GM18519 (cell line): ENCODE measurements around the gene TCP11L2.
A peak's percentile ranks its signal among the peaks of the same experiment; 100 is the strongest.
"Not testable (repeated sequence)": the region's sequence is repeated elsewhere in the genome, so short reads cannot be mapped to it uniquely, and the experiment has no call there.

Experiments used
- ATAC-seq: cut with Tn5 transposase; IDR thresholded peaks from one replicate; pipeline ENCODE4 v1.9.1; 2021; ENCODE audit warnings: mild to moderate bottlenecking, moderate library complexity; ENCODE audit not compliant: unreplicated experiment, low FRiP score

TCP11L2 gene

GRCh38 chr12:106282457-106283097 is 20.0 kb upstream of the TCP11L2 start:
- no peak for ATAC-seq

GRCh38 chr12:106284358-106285105 is 18.0 kb upstream of the TCP11L2 start:
- ATAC-seq, result no peak

- ATAC-seq, result no peak
Measured at GRCh38 chr12:106285982-106286381, 16.6 kb upstream of the TCP11L2 start.

GRCh38 chr12:106286576-106287162 is 15.9 kb upstream of the TCP11L2 start:
- ATAC-seq, result not testable (repeated sequence)

- ATAC-seq, result no peak
Measured at GRCh38 chr12:106287364-106287763, 15.2 kb upstream of the TCP11L2 start.

- no peak for ATAC-seq
Measured at GRCh38 chr12:106288101-106288493, 14.4 kb upstream of the TCP11L2 start.

- ATAC-seq, result no peak
Measured at GRCh38 chr12:106288494-106289195, 13.9 kb upstream of the TCP11L2 start.

- no peak for ATAC-seq
Measured at GRCh38 chr12:106289196-106289681, 13.3 kb upstream of the TCP11L2 start.

- ATAC-seq, result no peak
Measured at GRCh38 chr12:106290666-106291065, 11.9 kb upstream of the TCP11L2 start.

GRCh38 chr12:106291342-106291741 is 11.2 kb upstream of the TCP11L2 start:
- no peak for ATAC-seq

GRCh38 chr12:106292339-106292738 is 10.2 kb upstream of the TCP11L2 start:
- ATAC-seq, result no peak

GRCh38 chr12:106296179-106296877 is 6.2 kb upstream of the TCP11L2 start:
- no peak for ATAC-seq

- no peak for ATAC-seq
Measured at GRCh38 chr12:106297075-106297474, 5.5 kb upstream of the TCP11L2 start.

GRCh38 chr12:106297681-106298080 is 4.9 kb upstream of the TCP11L2 start:
- no peak for ATAC-seq

- ATAC-seq, result no peak
Measured at GRCh38 chr12:106299202-106299774, 3.2 kb upstream of the TCP11L2 start.

GRCh38 chr12:106300761-106301160 is 1.8 kb upstream of the TCP11L2 start:
- ATAC-seq, result no peak

GRCh38 chr12:106301241-106301610 is 1.3 kb upstream of the TCP11L2 start:
- no peak for ATAC-seq

- peak; percentile 48 for ATAC-seq
Measured at GRCh38 chr12:106301611-106302321, 767 bp upstream of the TCP11L2 start.

GRCh38 chr12:106303202-106303820 is 778 bp downstream of the TCP11L2 start:
- ATAC-seq, result no peak
